GM23338 (cell line): ENCODE measurements around the gene ANO1. TPM values are rescaled to one million over a fixed set of nuclear protein-coding genes. Genes with fewer than 3 reads are reported as not detected.

ENCODE experiments used
- ATAC-seq: fragments of 200-7000 bp; cut with Tn5 transposase; 3 replicates; pipeline ENCODE4 v1.9.1; 2020
- DNase-seq: peaks from one replicate; pipeline ENCODE4 v3.0.0-alpha.2; 2015; ENCODE audit warnings: low spot score
- H2AFZ ChIP-seq: fragments of 200-600 bp; sonication (generic); 2 replicates; pipeline ENCODE4 v1.8.0; 2016; ENCODE audit warnings: antibody characterized with exemption, mild to moderate bottlenecking, moderate library complexity
- H3F3A ChIP-seq: fragments of 200-600 bp; sonication (generic); replicated peaks from 2 replicates; pipeline ENCODE4 v1.8.0; 2017; ENCODE audit warnings: antibody characterized with exemption, mixed run types, low read depth
- H3K27ac ChIP-seq: fragments of 200-600 bp; sonication (generic); 2 replicates; pipeline ENCODE4 v1.6.1; 2016; ENCODE audit warnings: low read depth
- H3K27me3 ChIP-seq: fragments of 200-600 bp; sonication (generic); 2 replicates; pipeline ENCODE4 v1.8.0; 2016; ENCODE audit warnings: mild to moderate bottlenecking, mixed run types, moderate library complexity; ENCODE audit not compliant: insufficient read depth
- H3K36me3 ChIP-seq: fragments of 200-600 bp; sonication (generic); 2 replicates; pipeline ENCODE4 v1.8.0; 2016; ENCODE audit warnings: mild to moderate bottlenecking; ENCODE audit not compliant: insufficient read depth
- H3K4me1 ChIP-seq: fragments of 200-600 bp; sonication (generic); 2 replicates; pipeline ENCODE4 v1.8.0; 2016; ENCODE audit warnings: mild to moderate bottlenecking, moderate library complexity; ENCODE audit not compliant: insufficient read depth
- H3K4me2 ChIP-seq: fragments of 200-600 bp; sonication (generic); 2 replicates; pipeline ENCODE4 v1.7.1; 2017; ENCODE audit warnings: mixed run types
- H3K4me3 ChIP-seq: fragments of 200-600 bp; sonication (generic); 2 replicates; pipeline ENCODE4 v1.6.1; 2016; ENCODE audit warnings: mixed run types
- H3K79me2 ChIP-seq: fragments of 200-600 bp; sonication (generic); replicated peaks from 2 replicates; pipeline ENCODE4 v1.8.0; 2017; ENCODE audit warnings: mild to moderate bottlenecking; ENCODE audit not compliant: insufficient read depth
- H3K9me2 ChIP-seq: fragments of 200-600 bp; sonication (generic); 2 replicates; pipeline ENCODE4 v1.8.0; 2017; ENCODE audit not compliant: insufficient read depth
- H4K20me1 ChIP-seq: fragments of 200-600 bp; sonication (generic); replicated peaks from 2 replicates; pipeline ENCODE4 v1.8.0; 2017; ENCODE audit warnings: mild to moderate bottlenecking; ENCODE audit not compliant: insufficient read depth
- H3K27ac Mint-ChIP-seq: 2 replicates; pipeline ENCODE4 v1.8.0; 2020; ENCODE audit warnings: inconsistent platforms, mild to moderate bottlenecking, moderate library complexity, mixed read lengths
- H3K27me3 Mint-ChIP-seq: 3 replicates; pipeline ENCODE4 v1.8.0; 2022; ENCODE audit warnings: low read depth, mild to moderate bottlenecking, moderate library complexity, mixed read lengths, inconsistent platforms; ENCODE audit not compliant: insufficient read depth, poor library complexity
- H3K36me3 Mint-ChIP-seq: 3 replicates; pipeline ENCODE4 v1.8.0; 2021; ENCODE audit warnings: low read depth, mild to moderate bottlenecking, inconsistent platforms, moderate library complexity, mixed read lengths
- H3K4me1 Mint-ChIP-seq: 3 replicates; pipeline ENCODE4 v1.8.0; 2020; ENCODE audit warnings: mild to moderate bottlenecking, inconsistent platforms, mixed read lengths
- H3K4me3 Mint-ChIP-seq: 3 replicates; pipeline ENCODE4 v1.8.0; 2021; ENCODE audit warnings: moderate library complexity, mild to moderate bottlenecking, inconsistent platforms, mixed read lengths
- H3K9me3 Mint-ChIP-seq: 3 replicates; pipeline ENCODE4 v1.8.0; 2020; ENCODE audit warnings: moderate library complexity, mild to moderate bottlenecking, inconsistent platforms, mixed read lengths
- CREB1 ChIP-seq: fragments of 250-450 bp; sonication (Bioruptor Pico); IDR thresholded peaks from 2 replicates; pipeline ENCODE4 v1.5.0; 2020; ENCODE audit warnings: low read depth, mild to moderate bottlenecking, moderate library complexity
- EZH2 ChIP-seq: fragments of 200-600 bp; sonication (generic); IDR thresholded peaks from one replicate; pipeline ENCODE4 v1.8.0; 2017; ENCODE audit warnings: antibody characterized with exemption, mild to moderate bottlenecking, low read depth; ENCODE audit not compliant: unreplicated experiment
- EZH2phosphoT487 ChIP-seq: fragments of 200-600 bp; sonication (generic); IDR thresholded peaks from one replicate; pipeline ENCODE4 v1.8.1; 2018; ENCODE audit warnings: antibody characterized with exemption; ENCODE audit not compliant: unreplicated experiment
- JUNB ChIP-seq: IDR thresholded peaks from one replicate; pipeline ENCODE4 v1.6.1; 2016; ENCODE audit warnings: antibody characterized with exemption; ENCODE audit not compliant: unreplicated experiment
- NANOG ChIP-seq: IDR thresholded peaks from 2 replicates; pipeline ENCODE4 v1.6.1; 2016; ENCODE audit warnings: antibody characterized with exemption, borderline replicate concordance
- POLR2AphosphoS5 ChIP-seq: IDR thresholded peaks from 2 replicates; pipeline ENCODE4 v1.6.1; 2016; ENCODE audit warnings: antibody characterized with exemption, low read depth
- STAT1 ChIP-seq: IDR thresholded peaks from one replicate; pipeline ENCODE4 v1.6.1; 2016; ENCODE audit warnings: antibody characterized with exemption; ENCODE audit not compliant: unreplicated experiment
- ZNF114 ChIP-seq: fragments of 250-450 bp; sonication (Bioruptor Pico); IDR thresholded peaks from 2 replicates; pipeline ENCODE4 v1.5.0; 2020; ENCODE audit warnings: mild to moderate bottlenecking, moderate library complexity
- ZNF331 ChIP-seq: fragments of 250-450 bp; sonication (Bioruptor Pico); IDR thresholded peaks from 2 replicates; pipeline ENCODE4 v1.5.0; 2020; ENCODE audit warnings: low read depth, mild to moderate bottlenecking, moderate library complexity
- polyA plus RNA-seq: library from polyadenylated mRNA; unstranded; fragments of >200 nt; fragmentation: Nextera tagmentation; extraction: Ambion mirVana; gene quantifications from 2 replicates; pipeline ENCODE4 v1.2.1, GENCODE V29; 2016
- total RNA-seq: library from RNA; depleted of rRNA; stranded (reverse); fragments of >200 nt; shearing (Covaris generic); gene quantifications from 2 replicates; pipeline ENCODE4 v1.2.3, GENCODE V29; 2014
- TF ChIP-seq, protein P1 (sequence below): IDR thresholded peaks from one replicate; pipeline ENCODE4 v1.6.1; 2018; ENCODE audit warnings: antibody characterized with exemption; ENCODE audit not compliant: unreplicated experiment
- TF ChIP-seq, protein P2 (sequence below), 2 experiments: fragments of 200-600 bp in 1 of 2; sonication (generic) in 1 of 2; conservative IDR thresholded peaks; 2 replicates each; pipeline versions ENCODE4 v1.5.1 to v1.6.1; 2016 to 2017; ENCODE audit warnings: antibody characterized with exemption in 2 of 2, low read depth in 2 of 2, mild to moderate bottlenecking in 2 of 2, moderate library complexity in 1 of 2
- TF ChIP-seq, protein P3 (sequence below): IDR thresholded peaks from 2 replicates; pipeline ENCODE4 v1.6.1; 2016; ENCODE audit warnings: antibody characterized with exemption
- TF ChIP-seq, protein P4 (sequence below): fragments of 250-450 bp; sonication (Bioruptor Pico); IDR thresholded peaks from 2 replicates; pipeline ENCODE4 v1.5.0; 2020; ENCODE audit warnings: mild to moderate bottlenecking, moderate library complexity

The ANO1 gene
- total and polyA plus RNA-seq, 2 experiments from 2014 or later, result 1.4 to 3.4 TPM

DNA sequence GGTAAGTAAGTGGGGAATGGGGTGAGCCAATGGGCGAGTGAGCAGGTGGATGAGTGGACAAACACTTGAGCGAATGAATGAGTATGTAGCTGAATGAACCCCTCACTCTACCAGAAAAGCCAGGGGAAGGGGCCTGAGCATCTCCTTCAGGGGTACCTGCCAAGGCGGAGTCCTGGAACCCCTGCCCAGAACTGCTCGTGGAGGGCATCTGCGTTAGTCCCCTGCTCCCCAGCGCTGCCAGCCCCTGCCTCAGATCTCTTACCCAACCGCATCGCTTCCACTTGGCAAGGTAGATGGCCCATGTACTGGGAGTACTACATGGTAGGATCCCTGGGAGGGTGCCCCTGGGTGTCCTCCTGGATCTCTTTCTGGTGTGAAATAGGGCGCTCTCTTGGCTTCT is 7.4 kb upstream of the ANO1 start:
- Histone ChIP-seq H3F3A (peaks cover 4% of the 10 kb centered on the region; the same call in 1 of the 2 replicates), H2AFZ (no peak overlapping the region), H3K4me2 (no peak overlapping the region), H3K27me3 (peaks cover 28% of the 10 kb centered on the region), H3K9me2 (no peaks in the 10 kb centered on the region), H3K79me2 (no peaks in the 10 kb centered on the region), H3K36me3 (no peaks in the 10 kb centered on the region), H4K20me1 (no peaks in the 10 kb centered on the region), H3K4me1 (peaks cover 36% of the 10 kb centered on the region), H3K4me3 (no peak overlapping the region), H3K27ac (no peak overlapping the region)
- peaks cover 19% of the 10 kb centered on the region for H3K27me3 Mint-ChIP-seq
- no peak overlapping the region for H3K27ac Mint-ChIP-seq
- no peaks in the 10 kb centered on the region for H3K36me3 Mint-ChIP-seq
- no peaks in the 10 kb centered on the region for H3K9me3 Mint-ChIP-seq
- no peak overlapping the region for H3K4me3 Mint-ChIP-seq
- peaks cover 56% of the 10 kb centered on the region for H3K4me1 Mint-ChIP-seq
- no peak for ATAC-seq
- no peak for DNase-seq
- TF ChIP-seq STAT1, result no peak
- no peak for TF ChIP-seq NANOG
- TF ChIP-seq, protein P1, sequence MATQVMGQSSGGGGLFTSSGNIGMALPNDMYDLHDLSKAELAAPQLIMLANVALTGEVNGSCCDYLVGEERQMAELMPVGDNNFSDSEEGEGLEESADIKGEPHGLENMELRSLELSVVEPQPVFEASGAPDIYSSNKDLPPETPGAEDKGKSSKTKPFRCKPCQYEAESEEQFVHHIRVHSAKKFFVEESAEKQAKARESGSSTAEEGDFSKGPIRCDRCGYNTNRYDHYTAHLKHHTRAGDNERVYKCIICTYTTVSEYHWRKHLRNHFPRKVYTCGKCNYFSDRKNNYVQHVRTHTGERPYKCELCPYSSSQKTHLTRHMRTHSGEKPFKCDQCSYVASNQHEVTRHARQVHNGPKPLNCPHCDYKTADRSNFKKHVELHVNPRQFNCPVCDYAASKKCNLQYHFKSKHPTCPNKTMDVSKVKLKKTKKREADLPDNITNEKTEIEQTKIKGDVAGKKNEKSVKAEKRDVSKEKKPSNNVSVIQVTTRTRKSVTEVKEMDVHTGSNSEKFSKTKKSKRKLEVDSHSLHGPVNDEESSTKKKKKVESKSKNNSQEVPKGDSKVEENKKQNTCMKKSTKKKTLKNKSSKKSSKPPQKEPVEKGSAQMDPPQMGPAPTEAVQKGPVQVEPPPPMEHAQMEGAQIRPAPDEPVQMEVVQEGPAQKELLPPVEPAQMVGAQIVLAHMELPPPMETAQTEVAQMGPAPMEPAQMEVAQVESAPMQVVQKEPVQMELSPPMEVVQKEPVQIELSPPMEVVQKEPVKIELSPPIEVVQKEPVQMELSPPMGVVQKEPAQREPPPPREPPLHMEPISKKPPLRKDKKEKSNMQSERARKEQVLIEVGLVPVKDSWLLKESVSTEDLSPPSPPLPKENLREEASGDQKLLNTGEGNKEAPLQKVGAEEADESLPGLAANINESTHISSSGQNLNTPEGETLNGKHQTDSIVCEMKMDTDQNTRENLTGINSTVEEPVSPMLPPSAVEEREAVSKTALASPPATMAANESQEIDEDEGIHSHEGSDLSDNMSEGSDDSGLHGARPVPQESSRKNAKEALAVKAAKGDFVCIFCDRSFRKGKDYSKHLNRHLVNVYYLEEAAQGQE, result no peak
- no peak for TF ChIP-seq ZNF331 (CRISPR knock-in tag)
- TF ChIP-seq, protein P2, sequence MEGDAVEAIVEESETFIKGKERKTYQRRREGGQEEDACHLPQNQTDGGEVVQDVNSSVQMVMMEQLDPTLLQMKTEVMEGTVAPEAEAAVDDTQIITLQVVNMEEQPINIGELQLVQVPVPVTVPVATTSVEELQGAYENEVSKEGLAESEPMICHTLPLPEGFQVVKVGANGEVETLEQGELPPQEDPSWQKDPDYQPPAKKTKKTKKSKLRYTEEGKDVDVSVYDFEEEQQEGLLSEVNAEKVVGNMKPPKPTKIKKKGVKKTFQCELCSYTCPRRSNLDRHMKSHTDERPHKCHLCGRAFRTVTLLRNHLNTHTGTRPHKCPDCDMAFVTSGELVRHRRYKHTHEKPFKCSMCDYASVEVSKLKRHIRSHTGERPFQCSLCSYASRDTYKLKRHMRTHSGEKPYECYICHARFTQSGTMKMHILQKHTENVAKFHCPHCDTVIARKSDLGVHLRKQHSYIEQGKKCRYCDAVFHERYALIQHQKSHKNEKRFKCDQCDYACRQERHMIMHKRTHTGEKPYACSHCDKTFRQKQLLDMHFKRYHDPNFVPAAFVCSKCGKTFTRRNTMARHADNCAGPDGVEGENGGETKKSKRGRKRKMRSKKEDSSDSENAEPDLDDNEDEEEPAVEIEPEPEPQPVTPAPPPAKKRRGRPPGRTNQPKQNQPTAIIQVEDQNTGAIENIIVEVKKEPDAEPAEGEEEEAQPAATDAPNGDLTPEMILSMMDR (conservative IDR thresholded peaks at IDR 0.05; ENCODE audit: low read depth in 2 of 2), result no peak
- TF ChIP-seq, protein P3, sequence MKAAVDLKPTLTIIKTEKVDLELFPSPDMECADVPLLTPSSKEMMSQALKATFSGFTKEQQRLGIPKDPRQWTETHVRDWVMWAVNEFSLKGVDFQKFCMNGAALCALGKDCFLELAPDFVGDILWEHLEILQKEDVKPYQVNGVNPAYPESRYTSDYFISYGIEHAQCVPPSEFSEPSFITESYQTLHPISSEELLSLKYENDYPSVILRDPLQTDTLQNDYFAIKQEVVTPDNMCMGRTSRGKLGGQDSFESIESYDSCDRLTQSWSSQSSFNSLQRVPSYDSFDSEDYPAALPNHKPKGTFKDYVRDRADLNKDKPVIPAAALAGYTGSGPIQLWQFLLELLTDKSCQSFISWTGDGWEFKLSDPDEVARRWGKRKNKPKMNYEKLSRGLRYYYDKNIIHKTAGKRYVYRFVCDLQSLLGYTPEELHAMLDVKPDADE, result no peak
- no peak for TF ChIP-seq EZH2phosphoT487
- no peak for TF ChIP-seq CREB1
- TF ChIP-seq JUNB, result no peak
- no peak for TF ChIP-seq EZH2
- TF ChIP-seq ZNF114 (CRISPR knock-in tag), result no peak
- TF ChIP-seq, protein P4, sequence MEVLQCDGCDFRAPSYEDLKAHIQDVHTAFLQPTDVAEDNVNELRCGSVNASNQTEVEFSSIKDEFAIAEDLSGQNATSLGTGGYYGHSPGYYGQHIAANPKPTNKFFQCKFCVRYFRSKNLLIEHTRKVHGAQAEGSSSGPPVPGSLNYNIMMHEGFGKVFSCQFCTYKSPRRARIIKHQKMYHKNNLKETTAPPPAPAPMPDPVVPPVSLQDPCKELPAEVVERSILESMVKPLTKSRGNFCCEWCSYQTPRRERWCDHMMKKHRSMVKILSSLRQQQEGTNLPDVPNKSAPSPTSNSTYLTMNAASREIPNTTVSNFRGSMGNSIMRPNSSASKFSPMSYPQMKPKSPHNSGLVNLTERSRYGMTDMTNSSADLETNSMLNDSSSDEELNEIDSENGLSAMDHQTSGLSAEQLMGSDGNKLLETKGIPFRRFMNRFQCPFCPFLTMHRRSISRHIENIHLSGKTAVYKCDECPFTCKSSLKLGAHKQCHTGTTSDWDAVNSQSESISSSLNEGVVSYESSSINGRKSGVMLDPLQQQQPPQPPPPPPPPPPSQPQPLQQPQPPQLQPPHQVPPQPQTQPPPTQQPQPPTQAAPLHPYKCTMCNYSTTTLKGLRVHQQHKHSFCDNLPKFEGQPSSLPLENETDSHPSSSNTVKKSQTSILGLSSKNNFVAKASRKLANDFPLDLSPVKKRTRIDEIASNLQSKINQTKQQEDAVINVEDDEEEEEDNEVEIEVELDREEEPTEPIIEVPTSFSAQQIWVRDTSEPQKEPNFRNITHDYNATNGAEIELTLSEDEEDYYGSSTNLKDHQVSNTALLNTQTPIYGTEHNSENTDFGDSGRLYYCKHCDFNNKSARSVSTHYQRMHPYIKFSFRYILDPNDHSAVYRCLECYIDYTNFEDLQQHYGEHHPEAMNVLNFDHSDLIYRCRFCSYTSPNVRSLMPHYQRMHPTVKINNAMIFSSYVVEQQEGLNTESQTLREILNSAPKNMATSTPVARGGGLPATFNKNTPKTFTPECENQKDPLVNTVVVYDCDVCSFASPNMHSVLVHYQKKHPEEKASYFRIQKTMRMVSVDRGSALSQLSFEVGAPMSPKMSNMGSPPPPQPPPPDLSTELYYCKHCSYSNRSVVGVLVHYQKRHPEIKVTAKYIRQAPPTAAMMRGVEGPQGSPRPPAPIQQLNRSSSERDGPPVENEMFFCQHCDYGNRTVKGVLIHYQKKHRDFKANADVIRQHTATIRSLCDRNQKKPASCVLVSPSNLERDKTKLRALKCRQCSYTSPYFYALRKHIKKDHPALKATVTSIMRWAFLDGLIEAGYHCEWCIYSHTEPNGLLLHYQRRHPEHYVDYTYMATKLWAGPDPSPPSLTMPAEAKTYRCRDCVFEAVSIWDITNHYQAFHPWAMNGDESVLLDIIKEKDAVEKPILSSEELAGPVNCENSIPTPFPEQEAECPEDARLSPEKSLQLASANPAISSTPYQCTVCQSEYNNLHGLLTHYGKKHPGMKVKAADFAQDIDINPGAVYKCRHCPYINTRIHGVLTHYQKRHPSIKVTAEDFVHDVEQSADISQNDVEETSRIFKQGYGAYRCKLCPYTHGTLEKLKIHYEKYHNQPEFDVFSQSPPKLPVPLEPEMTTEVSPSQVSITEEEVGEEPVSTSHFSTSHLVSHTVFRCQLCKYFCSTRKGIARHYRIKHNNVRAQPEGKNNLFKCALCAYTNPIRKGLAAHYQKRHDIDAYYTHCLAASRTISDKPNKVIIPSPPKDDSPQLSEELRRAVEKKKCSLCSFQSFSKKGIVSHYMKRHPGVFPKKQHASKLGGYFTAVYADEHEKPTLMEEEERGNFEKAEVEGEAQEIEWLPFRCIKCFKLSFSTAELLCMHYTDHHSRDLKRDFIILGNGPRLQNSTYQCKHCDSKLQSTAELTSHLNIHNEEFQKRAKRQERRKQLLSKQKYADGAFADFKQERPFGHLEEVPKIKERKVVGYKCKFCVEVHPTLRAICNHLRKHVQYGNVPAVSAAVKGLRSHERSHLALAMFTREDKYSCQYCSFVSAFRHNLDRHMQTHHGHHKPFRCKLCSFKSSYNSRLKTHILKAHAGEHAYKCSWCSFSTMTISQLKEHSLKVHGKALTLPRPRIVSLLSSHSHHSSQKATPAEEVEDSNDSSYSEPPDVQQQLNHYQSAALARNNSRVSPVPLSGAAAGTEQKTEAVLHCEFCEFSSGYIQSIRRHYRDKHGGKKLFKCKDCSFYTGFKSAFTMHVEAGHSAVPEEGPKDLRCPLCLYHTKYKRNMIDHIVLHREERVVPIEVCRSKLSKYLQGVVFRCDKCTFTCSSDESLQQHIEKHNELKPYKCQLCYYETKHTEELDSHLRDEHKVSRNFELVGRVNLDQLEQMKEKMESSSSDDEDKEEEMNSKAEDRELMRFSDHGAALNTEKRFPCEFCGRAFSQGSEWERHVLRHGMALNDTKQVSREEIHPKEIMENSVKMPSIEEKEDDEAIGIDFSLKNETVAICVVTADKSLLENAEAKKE, result no peak
- no peak for TF ChIP-seq POLR2AphosphoS5
